Stimulated activated CD4-positive, alpha-beta T cell treated with anti-CD3 and anti-CD28 coated beads, Interleukin-12 subunit alpha, Interleukin-12 subunit beta, amount 100 ng/mL, for 4 hours (primary cell): ENCODE measurements around the gene AGBL1.
"Not testable (repeated sequence)": the region's sequence is repeated elsewhere in the genome, so short reads cannot be mapped to it uniquely, and the experiment has no call there.

Experiments used
- DNase-seq: peaks from one replicate; pipeline ENCODE4 v3.0.0-alpha.2; 2020

AGBL1 gene

GRCh38 chr15:86840996-86841395 lies 761.3 kb downstream of the AGBL1 start:
- DNase-seq, result no peak

- DNase-seq, result no peak
Observed at GRCh38 chr15:86842199-86842598, 762.5 kb downstream of the AGBL1 start.

- no peak for DNase-seq
Observed at GRCh38 chr15:86846036-86846435, 766.4 kb downstream of the AGBL1 start.

GRCh38 chr15:86849136-86849535 lies 769.5 kb downstream of the AGBL1 start:
- DNase-seq, result no peak

- no peak for DNase-seq
Observed at GRCh38 chr15:86849558-86850285, 770.1 kb downstream of the AGBL1 start.

- no peak for DNase-seq
Observed at GRCh38 chr15:86850939-86851338, 771.3 kb downstream of the AGBL1 start.

- no peak for DNase-seq
Observed at GRCh38 chr15:86852741-86853140, 773.1 kb downstream of the AGBL1 start.

- no peak for DNase-seq
Observed at GRCh38 chr15:86854176-86854575, 774.5 kb downstream of the AGBL1 start.

GRCh38 chr15:86855307-86856291 lies 775.9 kb downstream of the AGBL1 start:
- DNase-seq, result no peak

GRCh38 chr15:86857701-86858100 lies 778.0 kb downstream of the AGBL1 start:
- no peak for DNase-seq

- no peak for DNase-seq
Observed at GRCh38 chr15:86863226-86863915, 783.7 kb downstream of the AGBL1 start.

- no peak for DNase-seq
Observed at GRCh38 chr15:86865920-86866319, 786.2 kb downstream of the AGBL1 start.

GRCh38 chr15:86870846-86871245 lies 791.2 kb downstream of the AGBL1 start:
- no peak for DNase-seq

GRCh38 chr15:86871964-86872363 lies 792.3 kb downstream of the AGBL1 start:
- DNase-seq, result no peak

GRCh38 chr15:86872782-86873181 lies 793.1 kb downstream of the AGBL1 start:
- no peak for DNase-seq

- no peak for DNase-seq
Observed at GRCh38 chr15:86875067-86875466, 795.4 kb downstream of the AGBL1 start.

GRCh38 chr15:86876387-86876944 lies 796.8 kb downstream of the AGBL1 start:
- DNase-seq, result no peak

GRCh38 chr15:86877171-86877631 lies 797.5 kb downstream of the AGBL1 start:
- no peak for DNase-seq

GRCh38 chr15:86878844-86879243 lies 799.2 kb downstream of the AGBL1 start:
- not testable (repeated sequence) for DNase-seq

- no peak for DNase-seq
Observed at GRCh38 chr15:86879250-86880229, 799.9 kb downstream of the AGBL1 start.

- no peak for DNase-seq
Observed at GRCh38 chr15:86885616-86886015, 805.9 kb downstream of the AGBL1 start.
